HUES48 (cell line): Measurements from ENCODE around the gene PTPRN2.

ENCODE experiments used
- H3K27ac ChIP-seq: one replicate; pipeline ENCODE4 v1.7.0; 2013; ENCODE audit warnings: low read depth, low read length, inconsistent platforms
- H3K27me3 ChIP-seq: 2 replicates; pipeline ENCODE4 v1.6.1; 2013; ENCODE audit warnings: mild to moderate bottlenecking, low read length; ENCODE audit not compliant: control insufficient read depth, insufficient read depth
- H3K36me3 ChIP-seq: 2 replicates; pipeline ENCODE4 v1.6.1; 2013; ENCODE audit warnings: low read length; ENCODE audit not compliant: control insufficient read depth, insufficient read depth
- H3K4me1 ChIP-seq: 2 replicates; pipeline ENCODE4 v1.6.1; 2013; ENCODE audit warnings: mild to moderate bottlenecking, low read length; ENCODE audit not compliant: control insufficient read depth, insufficient read depth
- H3K4me3 ChIP-seq: 2 replicates; pipeline ENCODE4 v1.5.1; 2013; ENCODE audit warnings: mild to moderate bottlenecking, low read depth, low read length
- H3K9ac ChIP-seq: 2 replicates; pipeline ENCODE4 v1.6.1; 2013; ENCODE audit warnings: mild to moderate bottlenecking, low read depth, low read length, moderate library complexity
- H3K9me3 ChIP-seq: 2 replicates; pipeline ENCODE4 v1.6.1; 2013; ENCODE audit warnings: low read length; ENCODE audit not compliant: control insufficient read depth, insufficient read depth

The PTPRN2 gene

DNA sequence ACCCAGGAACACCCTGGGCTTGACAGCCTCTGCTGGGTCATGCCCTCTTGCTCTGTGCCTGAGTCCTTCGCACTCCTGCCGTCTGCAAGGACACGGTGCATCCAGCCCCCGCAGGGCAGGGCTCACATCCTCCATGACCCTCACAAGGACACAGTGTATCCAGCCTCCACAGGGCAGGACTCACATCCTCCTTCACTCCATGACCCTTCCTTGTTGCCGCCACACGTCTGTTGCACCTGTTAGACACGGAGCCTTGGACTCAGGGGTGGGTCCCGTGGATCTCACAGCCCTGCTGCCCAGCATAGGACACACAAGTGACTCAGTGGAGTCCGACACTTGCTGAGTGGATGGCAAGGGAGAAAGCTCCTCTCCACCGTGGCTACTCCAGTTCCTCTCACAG is 750.1 kb downstream of the PTPRN2 start:
- H3K9me3 ChIP-seq = 0 out of 2 replicates have a peak, but pooled peaks cover 4% of the 10 kb centered on the region
- H3K9ac ChIP-seq = no peak overlapping the region
- no peaks in the 10 kb centered on the region for H3K27me3 ChIP-seq
- H3K4me1 ChIP-seq = peaks cover 36% of the 10 kb centered on the region
- H3K4me3 ChIP-seq = no peak overlapping the region
- no peaks in the 10 kb centered on the region for H3K36me3 ChIP-seq
- no peak overlapping the region for H3K27ac ChIP-seq

DNA sequence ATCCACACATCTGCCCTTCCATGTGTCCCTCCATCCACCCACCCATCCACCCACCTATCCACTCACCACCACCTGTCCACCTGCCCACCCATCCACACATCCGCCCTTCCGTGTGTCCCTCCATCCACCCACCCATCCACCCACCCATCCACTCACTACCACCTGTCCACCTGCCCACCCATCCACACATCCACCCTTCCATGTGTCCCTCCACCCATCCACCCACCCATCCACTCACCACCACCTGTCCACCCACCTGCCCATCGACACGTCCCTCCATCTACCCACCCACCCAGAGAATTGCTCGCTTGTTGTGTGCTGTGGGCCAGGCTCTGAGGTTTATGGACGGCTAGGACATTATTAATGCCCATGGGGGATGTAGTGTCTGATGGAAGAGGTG is 750.6 kb downstream of the PTPRN2 start:
- H3K9me3 ChIP-seq = 0 out of 2 replicates have a peak, but pooled peaks cover 4% of the 10 kb centered on the region
- no peaks in the 10 kb centered on the region for H3K36me3 ChIP-seq
- H3K27ac ChIP-seq = no peak overlapping the region
- no peak overlapping the region for H3K9ac ChIP-seq
- H3K27me3 ChIP-seq = no peaks in the 10 kb centered on the region
- H3K4me1 ChIP-seq = peaks cover 33% of the 10 kb centered on the region
- H3K4me3 ChIP-seq = no peak overlapping the region

DNA sequence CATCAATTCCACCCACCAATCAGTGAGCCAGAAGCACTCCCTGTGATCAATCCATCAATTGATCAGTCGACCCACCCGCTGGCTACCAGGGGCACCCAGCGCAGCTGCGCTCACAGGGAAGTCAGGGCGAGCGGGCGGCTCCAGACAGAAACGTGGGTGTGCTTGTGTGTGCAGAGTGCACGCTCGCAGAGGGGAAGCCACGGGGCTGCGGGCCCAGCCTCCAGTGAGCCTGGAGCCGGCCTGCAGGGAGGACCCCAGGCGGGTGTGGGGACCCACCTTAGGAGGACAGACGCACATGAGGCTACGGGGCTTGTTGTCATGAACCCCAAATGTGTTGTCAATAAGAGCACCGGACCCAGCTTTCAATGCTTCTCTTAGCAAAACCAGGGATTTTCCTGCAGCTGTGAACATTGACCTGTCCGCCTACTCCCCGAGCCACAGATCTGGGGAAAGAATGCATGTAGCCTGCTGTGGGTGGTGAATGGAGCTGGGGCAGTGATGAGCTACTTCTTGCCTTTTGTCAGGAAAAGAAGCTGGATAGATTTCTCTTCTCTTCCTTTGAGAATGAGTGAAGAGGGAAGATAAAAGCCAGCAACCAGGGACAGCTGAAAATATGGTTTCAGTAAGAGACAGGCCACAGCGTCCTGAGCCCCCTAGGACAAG is 753.0 kb downstream of the PTPRN2 start:
- H3K4me3 ChIP-seq = no peak overlapping the region
- H3K9me3 ChIP-seq = no peaks in the 10 kb centered on the region
- peaks cover 15% of the 10 kb centered on the region for H3K4me1 ChIP-seq
- H3K27ac ChIP-seq = peak overlapping the region; percentile 42
- no peaks in the 10 kb centered on the region for H3K36me3 ChIP-seq
- no peak overlapping the region for H3K9ac ChIP-seq
- H3K27me3 ChIP-seq = no peaks in the 10 kb centered on the region

DNA sequence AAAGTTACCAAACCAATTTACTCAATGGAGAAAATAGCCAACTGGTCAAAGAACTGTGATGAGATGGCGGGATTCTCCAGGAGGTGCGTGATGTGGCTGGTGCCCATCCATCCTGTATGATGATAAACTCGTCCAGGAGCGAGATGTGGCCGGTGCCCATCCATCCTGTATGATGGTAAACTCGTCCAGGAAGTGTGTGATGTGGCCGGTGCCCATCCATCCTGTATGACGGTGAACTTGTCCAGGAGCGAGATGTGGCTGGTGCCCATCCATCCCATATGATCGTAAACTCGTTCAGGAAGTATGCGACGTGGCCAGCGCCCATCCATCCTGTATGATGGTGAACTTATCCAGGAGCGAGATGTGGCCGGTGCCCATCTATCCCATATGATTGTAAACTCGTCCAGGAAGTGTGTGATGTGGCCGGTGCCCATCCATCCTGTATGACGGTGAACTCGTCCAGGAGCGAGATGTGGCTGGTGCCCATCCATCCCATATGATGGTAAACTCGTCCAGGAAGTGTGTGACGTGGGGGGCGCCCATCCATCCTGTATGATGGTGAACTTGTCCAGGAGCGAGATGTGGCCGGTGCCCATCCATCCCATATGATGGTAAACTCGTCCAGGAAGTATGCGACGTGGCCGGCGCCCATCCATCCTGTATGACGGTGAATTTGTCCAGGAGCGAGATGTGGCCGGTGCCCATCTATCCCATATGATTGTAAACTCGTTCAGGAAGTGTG is 754.6 kb downstream of the PTPRN2 start:
- Histone ChIP-seq H3K27ac (no peak overlapping the region), H3K36me3 (no peaks in the 10 kb centered on the region), H3K9ac (no peak overlapping the region), H3K4me3 (no peak overlapping the region), H3K9me3 (no peaks in the 10 kb centered on the region), H3K4me1 (peaks cover 15% of the 10 kb centered on the region), H3K27me3 (no peaks in the 10 kb centered on the region)

DNA sequence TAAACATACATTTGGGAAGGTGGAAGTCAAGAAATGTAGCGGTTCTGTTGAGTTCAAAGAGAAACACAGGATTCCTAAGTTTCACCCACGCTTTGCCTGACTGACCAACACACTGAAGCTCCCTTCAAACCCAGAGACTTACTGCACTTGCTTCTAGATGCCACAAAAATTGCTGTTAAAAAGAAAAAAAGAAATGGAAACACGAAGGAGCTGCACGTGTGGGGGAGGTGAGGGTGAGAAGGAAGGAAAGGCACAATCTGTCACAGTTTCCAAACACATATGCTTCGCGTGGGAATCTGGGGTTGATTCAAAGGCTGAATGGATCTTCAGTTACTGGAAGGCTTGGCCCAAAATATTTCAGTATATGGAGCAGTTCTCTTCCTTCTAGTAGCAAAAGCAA is 755.2 kb downstream of the PTPRN2 start:
- Histone ChIP-seq H3K9ac (no peak overlapping the region), H3K9me3 (no peaks in the 10 kb centered on the region), H3K27me3 (no peaks in the 10 kb centered on the region), H3K36me3 (no peaks in the 10 kb centered on the region), H3K4me1 (peaks cover 15% of the 10 kb centered on the region), H3K4me3 (no peak overlapping the region), H3K27ac (no peak overlapping the region)

DNA sequence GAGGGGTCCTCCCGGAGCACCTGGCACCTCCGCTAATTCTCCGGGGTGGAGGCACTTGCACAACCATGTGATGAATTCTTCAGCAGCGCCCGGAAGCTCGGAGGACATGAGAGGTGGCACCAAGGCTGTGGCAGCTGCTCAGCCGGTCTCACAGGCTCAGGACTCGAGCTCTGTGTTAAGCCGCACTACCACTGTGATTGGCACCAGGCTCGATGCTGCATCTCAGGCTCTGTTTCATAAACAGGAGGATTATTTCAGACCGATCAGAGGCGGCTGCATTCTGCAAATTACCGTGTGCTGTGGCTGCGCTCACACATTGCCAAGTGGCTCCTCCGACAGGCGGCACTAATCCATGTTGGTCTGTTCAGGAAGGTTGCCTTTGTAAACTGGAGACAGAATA is 755.6 kb downstream of the PTPRN2 start:
- no peak overlapping the region for H3K9ac ChIP-seq
- H3K4me1 ChIP-seq = peaks cover 15% of the 10 kb centered on the region
- H3K9me3 ChIP-seq = no peaks in the 10 kb centered on the region
- H3K27ac ChIP-seq = no peak overlapping the region
- no peaks in the 10 kb centered on the region for H3K36me3 ChIP-seq
- H3K4me3 ChIP-seq = no peak overlapping the region
- no peaks in the 10 kb centered on the region for H3K27me3 ChIP-seq

DNA sequence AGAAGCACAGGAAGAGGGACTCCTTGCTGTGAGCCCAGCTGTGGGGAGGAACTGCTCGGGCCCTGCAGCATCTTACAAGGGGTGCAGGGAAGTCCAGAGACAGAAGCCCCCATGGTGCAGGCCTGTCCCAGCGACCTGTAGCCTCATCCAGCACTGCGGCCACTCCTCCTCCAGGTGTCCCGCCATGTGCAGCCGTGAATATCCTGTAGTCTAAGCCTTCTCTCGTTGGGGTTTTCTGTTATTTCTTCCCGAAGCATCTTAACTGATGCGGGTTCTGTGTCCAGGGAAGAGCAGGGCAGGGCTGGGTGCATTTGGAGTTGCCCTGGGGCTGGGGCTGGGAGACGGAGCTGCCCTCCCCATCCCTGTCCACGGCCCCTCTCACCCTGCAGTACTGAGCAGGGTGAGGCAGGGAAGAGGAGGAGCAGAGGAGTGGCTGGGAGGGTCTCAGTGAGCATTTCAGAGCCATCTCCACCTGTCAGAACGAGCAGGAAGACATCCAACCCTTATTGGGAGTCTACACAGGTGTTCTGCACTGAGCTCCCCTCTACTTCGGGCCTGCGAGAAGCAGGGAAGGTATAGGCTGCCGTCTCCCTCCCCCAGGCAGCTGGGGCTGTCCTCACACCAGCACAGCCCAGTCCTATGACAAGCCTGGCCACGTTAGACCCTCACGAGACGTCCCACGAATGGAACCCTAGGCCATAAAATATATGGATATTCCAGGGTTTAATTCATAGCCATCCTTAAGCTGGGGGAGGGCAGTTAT is 756.3 kb downstream of the PTPRN2 start:
- Histone ChIP-seq H3K4me1 (peaks cover 15% of the 10 kb centered on the region), H3K4me3 (no peak overlapping the region), H3K36me3 (no peaks in the 10 kb centered on the region), H3K27ac (no peak overlapping the region), H3K27me3 (no peaks in the 10 kb centered on the region), H3K9ac (no peak overlapping the region), H3K9me3 (no peaks in the 10 kb centered on the region)

DNA sequence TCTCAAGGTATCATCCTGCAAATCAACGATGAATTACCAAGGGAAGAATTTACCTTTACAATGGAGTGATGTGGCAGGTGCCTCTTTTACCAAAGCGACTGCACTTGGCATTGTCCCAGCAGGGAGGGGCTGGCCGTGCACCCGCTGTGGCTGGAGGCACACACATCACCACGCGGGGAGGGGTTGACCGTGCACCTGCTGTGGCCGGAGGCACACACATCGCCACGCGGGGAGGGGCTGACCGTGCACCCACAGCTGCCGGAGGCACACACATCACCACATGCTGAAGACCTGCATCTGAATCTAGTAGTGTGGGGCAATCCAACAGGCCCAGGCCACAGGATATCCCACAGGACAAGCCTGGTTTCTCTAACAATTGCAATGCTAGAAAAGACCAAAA is 757.3 kb downstream of the PTPRN2 start:
- no peaks in the 10 kb centered on the region for H3K27me3 ChIP-seq
- H3K36me3 ChIP-seq = no peaks in the 10 kb centered on the region
- H3K9me3 ChIP-seq = no peaks in the 10 kb centered on the region
- H3K27ac ChIP-seq = no peak overlapping the region
- no peak overlapping the region for H3K4me3 ChIP-seq
- no peak overlapping the region for H3K9ac ChIP-seq
- peaks cover 9% of the 10 kb centered on the region for H3K4me1 ChIP-seq

DNA sequence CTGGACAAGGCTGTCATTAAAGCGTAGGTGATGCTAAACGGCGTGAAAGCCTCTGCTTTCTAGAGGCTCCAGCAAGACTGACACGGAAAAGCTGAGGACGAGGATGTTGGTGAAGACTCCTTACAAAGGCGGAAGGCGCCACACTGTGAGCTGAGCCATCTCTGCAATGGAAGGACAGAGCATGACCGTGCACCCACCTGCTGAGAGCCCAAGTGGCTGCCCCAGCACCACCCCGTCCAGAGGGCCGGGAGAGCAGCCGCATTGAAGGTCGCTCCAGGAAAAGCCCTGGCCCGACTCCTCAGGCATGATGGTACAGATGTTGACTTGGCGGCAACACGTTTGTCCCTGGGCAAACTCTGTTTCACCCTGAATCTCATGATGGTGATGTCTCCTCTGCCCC is 758.1 kb downstream of the PTPRN2 start:
- Histone ChIP-seq H3K9me3 (no peaks in the 10 kb centered on the region), H3K27ac (no peak overlapping the region), H3K27me3 (no peaks in the 10 kb centered on the region), H3K4me3 (no peak overlapping the region), H3K9ac (no peak overlapping the region), H3K36me3 (no peaks in the 10 kb centered on the region), H3K4me1 (0 out of 2 replicates have a peak, but pooled peaks cover under 1% of the 10 kb centered on the region)

DNA sequence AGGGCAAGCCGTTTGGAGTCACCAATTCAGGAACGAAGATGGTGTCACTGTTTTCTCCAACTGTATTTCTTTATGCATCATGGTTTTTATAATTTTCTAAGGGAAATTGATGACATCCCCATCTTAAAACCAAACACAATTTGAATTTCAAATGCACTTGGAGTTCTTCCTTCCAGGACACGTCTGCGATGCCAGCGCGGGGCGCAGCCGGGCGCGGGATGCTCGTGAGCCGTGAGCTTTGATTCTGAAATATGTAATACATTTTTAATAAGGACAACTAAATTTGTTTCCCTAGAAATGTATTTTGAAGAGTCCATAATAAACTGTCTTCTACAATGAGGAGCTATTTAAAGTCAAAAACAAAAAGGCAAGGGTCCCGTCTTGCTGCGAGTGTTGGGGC is 758.7 kb downstream of the PTPRN2 start:
- Histone ChIP-seq H3K9ac (no peak overlapping the region), H3K27ac (no peak overlapping the region), H3K9me3 (no peaks in the 10 kb centered on the region), H3K36me3 (no peaks in the 10 kb centered on the region), H3K4me3 (no peak overlapping the region), H3K4me1 (no peaks in the 10 kb centered on the region), H3K27me3 (no peaks in the 10 kb centered on the region)

DNA sequence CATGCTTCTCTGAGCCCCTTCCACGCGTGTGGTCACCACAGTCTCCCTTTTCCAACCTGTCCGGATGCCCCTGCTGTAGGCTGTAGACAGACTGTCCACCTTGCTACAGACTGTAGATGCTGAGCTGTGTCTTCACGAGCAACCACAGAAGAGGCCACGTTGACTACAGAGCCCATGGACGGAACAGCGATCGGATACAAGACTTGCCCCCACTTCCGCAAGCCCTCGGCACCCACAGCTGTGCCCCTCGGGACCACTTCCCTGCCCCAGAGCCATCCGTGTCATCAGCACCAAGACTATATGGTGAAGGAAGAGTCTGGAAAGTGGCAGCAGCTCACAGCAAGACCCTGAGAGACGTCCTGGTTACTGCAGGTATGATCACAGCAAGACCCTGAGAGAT is 759.4 kb downstream of the PTPRN2 start:
- Histone ChIP-seq H3K36me3 (no peaks in the 10 kb centered on the region), H3K4me3 (no peak overlapping the region), H3K4me1 (no peaks in the 10 kb centered on the region), H3K9me3 (no peaks in the 10 kb centered on the region), H3K9ac (no peak overlapping the region), H3K27me3 (no peaks in the 10 kb centered on the region), H3K27ac (no peak overlapping the region)
